Right lobe of liver (tissue), 6 donors: Measurements from ENCODE around the gene ERMP1. TPM values are rescaled to one million over a fixed set of nuclear protein-coding genes. Genes with fewer than 3 reads are reported as not detected.

Experiments used
- ATAC-seq, 4 donors: fragments of 200-7000 bp; cut with Tn5 transposase; one replicate each; pipeline ENCODE4 v1.9.1; 2020; ENCODE audit warnings: mild to moderate bottlenecking in 4 of 4, moderate library complexity in 4 of 4
- DNase-seq, 3 donors: peaks; one replicate each; pipeline ENCODE4 v3.0.0-alpha.2; 2020
- H3K27ac ChIP-seq, 3 donors: fragments of 200-600 bp; one replicate each; pipeline ENCODE4 v1.8.0; 2022
- H3K27me3 ChIP-seq, 2 donors: fragments of 200-600 bp; one replicate each; pipeline ENCODE4 v1.8.0; 2022
- H3K36me3 ChIP-seq, 4 donors: fragments of 200-600 bp; sonication (generic) in 1 of 4; one replicate each; pipeline versions ENCODE4 v1.5.1 to v1.8.0; 2017 to 2022; ENCODE audit warnings: control low read depth in 1 of 4
- H3K4me1 ChIP-seq, 4 donors: fragments of 200-600 bp; sonication (generic) in 1 of 4; one replicate each; pipeline versions ENCODE4 v1.5.1 to v1.8.0; 2017 to 2022; ENCODE audit warnings: control low read depth in 1 of 4
- H3K4me3 ChIP-seq, 3 donors: fragments of 200-600 bp; one replicate each; pipeline ENCODE4 v1.8.0; 2022
- H3K9me3 ChIP-seq, 4 donors: fragments of 200-600 bp; sonication (generic) in 1 of 4; one replicate each; pipeline versions ENCODE4 v1.5.1 to v1.8.0; 2017 to 2022; ENCODE audit warnings: control low read depth in 1 of 4
- CTCF ChIP-seq, 4 donors: fragments of 200-600 bp in 3 of 4; fragments of 450-650 bp in 1 of 4; IDR thresholded peaks; one replicate each; pipeline versions ENCODE4 v1.5.1 to v1.8.0; 2016 to 2022; ENCODE audit warnings: antibody characterized with exemption in 4 of 4, mild to moderate bottlenecking in 2 of 4
- POLR2A ChIP-seq: fragments of 450-650 bp; IDR thresholded peaks from one replicate; pipeline ENCODE4 v1.6.1; 2017; ENCODE audit warnings: antibody characterized with exemption, mild to moderate bottlenecking
- WGBS: methylation state at CpG from one replicate; pipeline ENCODE4 v1.1.6; 2018; ENCODE audit warnings: low coverage, low lambda C conversion rate; ENCODE audit not compliant: insufficient coverage; ENCODE audit errors: missing lambda C conversion rate; 5-methylcytosine and 5-hydroxymethylcytosine counted together
- intact Hi-C, 2 donors: fragments of 100-400 bp; cut with DNase I; formaldehyde crosslinking; loops; one replicate each; pipeline versions ENCODE4 v1.11.2 to v1.14.1; 2022
- total RNA-seq, 6 experiments: library from RNA; depleted of rRNA in 2 of 6; stranded (reverse); fragments of >200 nt in 2 of 6; fragmentation: NEBNext Ultra II Directional in 3 of 6; extraction: Animal tissue kit (Norgen Biotek cat#: 25700) in 3 of 6; gene quantifications; one replicate each; pipeline versions ENCODE4 v1.1.0 to v1.2.4, GENCODE V29; 2016 to 2023
- donor health status: DM: no; HTN: yes; CAD: no.
- donor health status: DM: no; HTN: no; CAD: no.
- donor health status: DM: no; HTN: no; CAD: no.
- donor health status: DM: no; HTN: yes; CAD: no.
- donor health status: DM: no; HTN: yes; CAD: no.

The ERMP1 gene
- total RNA-seq, 6 experiments from 2014 or later, result 7.9 to 13.9 (median 10.2) TPM

DNA sequence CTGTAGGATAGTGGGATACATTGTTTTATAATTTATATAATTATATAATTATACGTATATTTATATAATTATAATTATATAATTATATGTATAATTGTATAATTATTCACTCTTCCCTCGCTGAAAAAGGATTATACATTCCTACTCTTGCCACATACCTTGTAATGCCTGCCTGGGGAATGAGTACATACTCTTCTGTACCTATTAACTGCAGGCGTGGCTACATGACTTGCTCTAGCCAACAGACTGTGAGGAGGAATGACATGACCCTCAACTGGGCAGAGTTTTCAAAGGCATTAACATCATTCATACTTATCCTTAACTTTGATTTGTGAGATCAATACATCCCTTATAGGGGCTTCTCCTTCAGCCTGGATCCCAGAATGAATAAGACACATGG, 19.1 kb downstream of the ERMP1 start:
- no peak overlapping the region for H3K27ac ChIP-seq
- WGBS, result 93% methylated on average over 3 of the region's 3 CpGs
- intact Hi-C loops, result no loop called here
- ATAC-seq, result no peak
- no peak for TF ChIP-seq POLR2A
- TF ChIP-seq CTCF (IDR thresholded peaks at IDR 0.05), result no peak
- no peaks in the 10 kb centered on the region for H3K9me3 ChIP-seq
- H3K27me3 ChIP-seq, result no peaks in the 10 kb centered on the region
- DNase-seq, result no peak
- H3K4me1 ChIP-seq, result no peaks in the 10 kb centered on the region
- H3K36me3 ChIP-seq, result peaks cover 0 to 30% (median 5%) of the 10 kb centered on the region in 4 donors
- H3K4me3 ChIP-seq, result no peak overlapping the region

- intact Hi-C loops, result no loop called here
- H3K9me3 ChIP-seq, result no peaks in the 10 kb centered on the region
- H3K4me3 ChIP-seq, result no peak overlapping the region
- TF ChIP-seq POLR2A, result no peak
- no peak for TF ChIP-seq CTCF (IDR thresholded peaks at IDR 0.05)
- WGBS, result 100% methylated on average over 1 of the region's 1 CpG
- DNase-seq (no peak), ATAC-seq (no peak)
- no peak overlapping the region for H3K27ac ChIP-seq
- no peaks in the 10 kb centered on the region for H3K4me1 ChIP-seq
- H3K27me3 ChIP-seq, result no peaks in the 10 kb centered on the region
- H3K36me3 ChIP-seq, result peaks cover 0 to 26% (median 5%) of the 10 kb centered on the region in 4 donors
Observed at GRCh38 chr9:5811751-5812150, 21.2 kb downstream of the ERMP1 start.

GRCh38 chr9:5805478-5805877, 27.4 kb downstream of the ERMP1 start:
- H3K4me1 ChIP-seq, result no peaks in the 10 kb centered on the region
- no peak for ATAC-seq
- no peak overlapping the region for H3K4me3 ChIP-seq
- H3K27ac ChIP-seq, result no peak overlapping the region
- H3K27me3 ChIP-seq, result no peaks in the 10 kb centered on the region
- intact Hi-C loops, result no loop called here
- peaks cover 0 to 11% (median 5%) of the 10 kb centered on the region in 4 donors for H3K36me3 ChIP-seq
- TF ChIP-seq CTCF (IDR thresholded peaks at IDR 0.05) (no peak), POLR2A (no peak)
- no peak for DNase-seq
- H3K9me3 ChIP-seq, result no peaks in the 10 kb centered on the region
- 83% methylated on average over 2 of the region's 3 CpGs for WGBS

DNA sequence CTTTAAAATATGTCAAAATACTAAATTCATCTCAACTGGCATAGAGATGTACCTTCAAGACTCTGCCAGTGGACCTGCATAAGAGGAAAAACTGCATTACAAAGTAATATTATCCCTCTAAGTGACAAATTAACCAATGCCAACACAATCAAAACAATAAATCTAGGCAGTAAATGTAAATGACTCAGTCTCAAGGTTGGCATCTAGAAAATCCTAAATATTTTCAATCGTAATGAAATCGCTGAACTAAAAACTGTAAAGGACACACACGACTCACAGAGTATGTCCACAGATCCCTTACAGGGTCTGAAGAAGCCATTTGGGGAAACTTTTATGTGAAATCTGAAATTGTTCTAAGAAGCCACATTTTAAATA, 31.2 kb downstream of the ERMP1 start:
- no peaks in the 10 kb centered on the region for H3K9me3 ChIP-seq
- H3K27ac ChIP-seq, result no peak overlapping the region
- ATAC-seq (no peak), DNase-seq (no peak)
- WGBS, result 89% methylated on average over 3 of the region's 3 CpGs
- peaks cover 0 to 3% (median 0%) of the 10 kb centered on the region in 4 donors for H3K4me1 ChIP-seq
- no peaks in the 10 kb centered on the region for H3K27me3 ChIP-seq
- TF ChIP-seq CTCF (IDR thresholded peaks at IDR 0.05) (no peak), POLR2A (no peak)
- intact Hi-C loops, result no loop called here
- H3K4me3 ChIP-seq, result no peak overlapping the region
- peaks cover 0 to 2% (median 0%) of the 10 kb centered on the region in 4 donors for H3K36me3 ChIP-seq
